GM19438 (cell line): Measurements from ENCODE around the gene ESRRA.

ENCODE experiments used
- ATAC-seq: cut with Tn5 transposase; IDR thresholded peaks from one replicate; pipeline ENCODE4 v1.9.1; 2021; ENCODE audit warnings: low read depth; ENCODE audit not compliant: unreplicated experiment

ESRRA gene

GRCh38 chr11:64324692-64325469 is 19.6 kb downstream of the ESRRA start:
- no peak for ATAC-seq

GRCh38 chr11:64327375-64327774 is 22.1 kb downstream of the ESRRA start:
- ATAC-seq, result no peak

- no peak for ATAC-seq
Observed at GRCh38 chr11:64327993-64328392, 22.7 kb downstream of the ESRRA start.

GRCh38 chr11:64330888-64331287 is 25.6 kb downstream of the ESRRA start:
- no peak for ATAC-seq

DNA sequence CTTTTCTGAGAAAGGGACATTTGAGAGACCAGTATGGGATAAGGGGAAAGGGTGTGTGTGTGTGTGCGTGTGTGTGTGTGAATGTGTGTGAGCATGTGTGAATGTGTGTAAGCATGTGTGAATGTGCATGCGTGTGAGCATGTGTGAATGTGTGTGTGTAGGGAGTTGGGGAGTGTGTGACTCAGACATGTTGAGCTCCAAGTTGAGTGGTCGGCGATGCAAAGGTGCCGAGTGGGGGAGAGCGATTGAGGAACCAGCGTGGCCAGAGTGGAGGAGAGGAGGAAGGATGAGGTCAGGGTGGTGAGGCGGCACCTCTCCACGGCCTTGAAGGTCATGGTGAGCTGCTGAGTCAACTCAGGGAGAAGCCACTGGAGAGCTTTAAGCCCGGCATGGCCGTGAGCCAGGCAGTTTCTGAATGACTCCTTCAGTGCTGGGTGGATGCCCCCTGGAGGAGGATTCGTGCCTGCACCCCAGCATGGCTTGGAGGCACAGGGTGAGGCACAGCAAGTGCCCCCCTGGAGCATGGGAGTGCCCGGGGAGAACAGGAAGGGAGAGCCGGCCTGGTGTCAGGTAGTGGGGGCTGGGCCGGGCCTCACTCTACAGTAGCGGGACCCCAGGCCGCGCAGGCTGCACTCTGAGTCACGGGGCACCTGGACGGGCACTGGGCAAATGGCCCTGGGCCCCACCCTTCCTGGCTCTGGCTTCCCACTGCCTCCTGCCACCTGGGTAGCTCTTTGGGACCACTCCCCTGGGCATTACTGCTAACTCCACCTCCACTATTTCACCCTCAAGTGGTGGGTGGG is 26.4 kb downstream of the ESRRA start:
- ATAC-seq, result peak; percentile 47

GRCh38 chr11:64333556-64333955 is 28.2 kb downstream of the ESRRA start:
- no peak for ATAC-seq

DNA sequence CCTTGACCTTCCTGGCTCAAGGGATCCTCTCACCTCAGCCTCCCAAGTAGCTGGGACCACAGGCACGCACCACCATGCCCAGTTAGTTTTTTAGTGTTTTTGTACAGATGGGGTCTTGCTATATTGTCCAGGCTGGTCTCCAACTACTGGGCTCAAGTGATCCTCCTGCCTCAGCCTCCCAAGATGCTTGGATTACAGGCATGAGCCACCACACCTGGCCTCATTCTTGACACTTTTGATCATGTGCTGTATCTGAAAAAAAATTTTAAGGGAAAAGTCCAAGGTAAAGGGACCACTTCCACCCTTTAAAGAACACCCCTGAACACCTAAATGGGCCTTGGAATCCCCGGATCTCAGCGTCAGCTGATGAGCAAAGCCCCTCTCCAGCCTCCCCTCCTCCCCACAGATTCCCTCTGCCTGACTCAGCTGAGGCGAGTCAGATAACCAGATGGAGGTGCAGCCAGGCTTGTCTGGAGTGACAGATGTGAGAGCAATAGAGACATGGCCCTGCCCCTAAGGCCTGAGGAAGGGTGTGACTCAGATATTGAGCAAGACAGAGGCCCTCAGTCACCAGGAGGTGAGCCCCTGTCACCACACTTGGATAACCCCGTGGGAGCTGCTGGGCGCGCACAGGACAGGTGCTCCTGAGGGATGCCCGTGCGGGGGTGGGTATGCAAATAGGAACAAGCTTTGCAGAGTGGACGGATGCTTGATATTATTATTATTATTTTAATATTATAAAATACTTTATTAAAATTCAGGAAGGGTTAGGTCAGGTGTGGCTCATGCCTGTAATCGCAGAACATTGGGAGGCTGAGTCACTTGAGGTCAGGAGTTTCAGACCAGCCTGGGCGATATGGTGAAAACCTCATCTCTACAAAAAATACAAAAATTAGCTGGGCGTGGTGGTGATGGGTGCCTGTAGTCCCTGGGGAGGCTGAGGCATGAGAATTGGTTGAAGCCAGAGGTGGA is 29.7 kb downstream of the ESRRA start:
- ATAC-seq, result peak; percentile 69

GRCh38 chr11:64337538-64338249 is 32.4 kb downstream of the ESRRA start:
- no peak for ATAC-seq

- no peak for ATAC-seq
Observed at GRCh38 chr11:64338716-64339115, 33.4 kb downstream of the ESRRA start.

DNA sequence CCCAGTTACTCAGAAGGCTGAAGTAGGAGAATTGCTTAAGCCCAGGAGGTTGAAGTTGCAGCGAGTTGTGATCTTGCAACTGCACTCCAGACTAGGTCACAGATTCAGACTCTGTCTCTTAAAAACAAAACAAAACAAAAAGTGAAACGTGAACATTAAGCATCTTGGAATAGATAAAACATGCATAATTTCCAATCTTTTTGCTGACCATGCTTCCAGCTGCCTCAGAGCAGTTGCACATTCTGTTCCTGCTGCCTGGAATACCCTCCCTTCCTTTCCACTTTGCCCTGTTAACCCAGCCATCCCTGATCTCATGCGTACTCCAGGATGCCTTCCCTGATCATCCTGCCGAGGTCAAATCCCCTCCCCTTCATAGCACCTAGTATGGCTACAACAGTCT is 34.0 kb downstream of the ESRRA start:
- ATAC-seq, result no peak

DNA sequence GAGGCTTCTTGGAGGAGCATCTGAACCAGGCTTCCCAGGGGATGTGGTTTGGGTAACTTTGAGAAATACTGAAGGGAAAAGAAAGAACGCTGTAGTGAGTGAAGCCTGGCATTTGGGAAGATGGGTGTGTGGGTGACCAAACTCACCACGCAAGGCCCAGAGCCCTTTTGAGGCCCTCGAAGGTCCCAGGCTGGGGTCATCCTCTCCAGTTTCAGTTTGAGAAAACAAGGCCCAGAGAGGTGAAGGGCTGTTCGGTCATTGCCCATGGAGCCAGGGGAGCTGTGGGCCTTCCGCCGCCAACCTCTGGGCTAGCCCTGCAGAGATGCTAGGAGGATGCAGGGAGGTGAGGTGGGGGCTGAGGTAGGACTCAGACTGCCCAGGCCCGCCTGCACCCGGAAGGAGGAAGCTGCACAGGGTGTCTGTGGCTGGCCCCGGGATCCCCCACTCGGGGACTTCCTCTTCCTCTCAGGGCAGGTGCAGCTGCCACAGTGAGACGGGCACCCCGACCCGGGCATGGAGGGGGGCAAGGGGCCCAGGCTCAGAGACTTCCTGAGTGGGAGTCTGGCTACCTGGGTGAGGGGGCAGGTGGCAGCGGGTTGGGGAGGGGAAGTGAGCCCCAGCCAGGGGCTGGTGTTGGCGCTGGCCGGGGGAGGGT is 34.6 kb downstream of the ESRRA start, which contains the start of gene CCDC88B:
Gene CCDC88B, plus strand, starts transcription at position 451 of the 655 bp plus-strand sequence. Its CDS starts 63 bp downstream, at position 514.
- peak; percentile 48 for ATAC-seq

DNA sequence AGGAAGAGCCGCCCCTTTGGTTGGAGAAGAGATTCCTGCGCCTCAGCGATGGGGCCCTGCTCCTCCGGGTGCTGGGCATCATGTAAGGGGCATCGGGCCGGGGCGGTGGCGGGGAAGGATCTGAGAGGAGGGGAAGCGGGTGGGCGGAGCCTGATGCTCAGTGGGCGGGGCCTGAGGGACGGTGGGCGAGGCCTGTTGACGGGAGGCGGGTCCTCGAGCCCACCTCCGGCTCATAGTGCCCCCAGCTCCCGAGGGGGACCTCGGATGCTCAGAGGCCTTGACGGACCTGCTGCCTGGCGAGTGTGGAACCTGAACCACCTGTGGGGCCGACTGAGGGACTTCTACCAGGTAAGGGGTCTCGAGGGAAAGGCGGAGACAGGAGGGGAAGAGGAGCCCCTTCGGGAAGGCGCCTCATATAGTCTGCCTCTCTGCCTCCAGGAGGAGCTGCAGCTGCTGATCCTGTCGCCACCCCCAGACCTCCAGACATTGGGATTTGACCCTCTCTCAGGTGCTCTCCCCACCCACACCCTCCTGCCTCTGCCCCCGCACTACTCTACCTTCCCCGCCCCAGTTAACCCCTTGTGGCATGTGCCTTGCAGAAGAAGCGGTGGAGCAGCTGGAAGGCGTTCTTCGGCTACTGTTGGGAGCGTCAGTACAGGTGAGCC is 35.5 kb downstream of the ESRRA start:
- peak; percentile 38 for ATAC-seq

DNA sequence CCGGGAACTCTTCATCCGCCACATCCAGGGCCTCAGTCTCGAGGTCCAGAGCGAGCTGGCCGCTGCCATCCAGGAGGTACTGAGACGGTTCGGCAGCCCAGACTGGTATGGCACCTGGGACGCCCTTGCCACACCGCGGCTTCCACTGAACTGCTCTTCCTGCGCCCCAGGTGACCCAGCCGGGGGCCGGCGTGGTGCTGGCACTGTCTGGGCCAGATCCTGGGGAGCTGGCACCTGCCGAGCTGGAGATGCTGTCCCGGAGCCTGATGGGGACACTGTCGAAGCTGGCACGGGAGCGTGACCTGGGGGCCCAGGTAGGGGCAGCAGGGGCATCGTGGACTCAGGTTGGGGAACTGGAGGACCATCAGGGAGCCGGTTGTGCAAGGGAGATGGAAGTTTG is 36.1 kb downstream of the ESRRA start:
- no peak for ATAC-seq

DNA sequence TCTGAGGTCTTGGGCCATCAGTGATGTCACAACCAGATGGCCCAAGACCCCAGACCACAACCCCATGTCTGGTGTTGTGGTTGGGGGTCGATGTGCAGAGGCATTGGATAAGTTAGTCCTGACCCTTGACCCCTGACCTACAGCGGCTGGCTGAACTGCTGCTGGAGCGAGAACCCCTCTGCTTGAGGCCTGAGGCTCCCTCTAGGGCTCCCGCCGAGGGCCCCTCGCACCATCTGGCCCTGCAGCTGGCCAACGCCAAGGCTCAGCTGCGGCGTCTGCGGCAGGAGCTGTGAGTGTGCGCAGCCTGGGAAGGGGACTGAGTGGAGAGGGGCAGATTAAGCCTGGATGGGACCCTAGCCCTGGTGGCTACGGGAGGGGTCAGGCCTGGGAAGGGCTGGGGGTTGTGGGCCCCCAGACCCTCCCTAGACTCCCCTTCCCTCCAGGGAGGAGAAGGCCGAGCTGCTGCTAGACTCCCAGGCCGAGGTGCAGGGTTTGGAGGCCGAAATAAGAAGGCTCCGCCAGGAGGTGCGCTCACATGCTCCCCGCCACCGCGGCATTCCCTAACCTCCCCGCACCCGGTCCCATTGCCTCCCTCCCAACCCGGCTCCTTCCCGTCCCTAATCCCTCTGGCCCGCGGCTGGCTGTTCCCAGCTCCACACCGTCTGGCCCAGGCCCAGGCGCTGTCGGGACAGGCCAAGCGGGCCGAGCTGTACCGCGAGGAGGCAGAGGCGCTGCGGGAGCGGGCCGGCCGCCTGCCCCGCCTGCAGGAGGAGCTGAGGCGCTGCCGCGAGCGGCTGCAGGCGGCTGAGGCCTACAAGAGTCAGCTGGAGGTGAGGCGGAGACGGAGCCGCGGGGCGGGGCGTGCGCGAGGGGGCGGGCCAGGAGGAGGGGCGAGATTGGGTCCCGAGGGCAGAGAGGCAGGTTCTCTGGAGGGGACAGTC is 36.8 kb downstream of the ESRRA start:
- peak; percentile 52 for ATAC-seq

GRCh38 chr11:64342869-64343745 is 37.8 kb downstream of the ESRRA start:
- no peak for ATAC-seq

GRCh38 chr11:64343767-64344559 is 38.6 kb downstream of the ESRRA start:
- ATAC-seq, result no peak
